A549 (cell line): ENCODE results near the gene DLX1. TPM values are rescaled to one million over a fixed set of nuclear protein-coding genes. Genes with fewer than 3 reads are reported as not detected.

Source experiments
- ATAC-seq, 2 experiments: fragments of 200-7000 bp in 1 of 2; fragments of >200 bp in 1 of 2; cut with Nextera tagmentation in 1 of 2; cut with Tn5 transposase in 1 of 2; 3 replicates each; pipeline versions ENCODE4 v1.8.0 to v1.9.1; 2018 to 2020; ENCODE audit warnings: mild to moderate bottlenecking in 1 of 2, moderate library complexity in 1 of 2
- CTCF ChIA-PET: fragments of 300-600 bp; sonication (Branson Sonifier 250); formaldehyde crosslinking; extraction: SDS; loops from one replicate; lab custom pipeline; 2021; ENCODE audit warnings: antibody characterized with exemption, inconsistent platforms; lab: Yijun Ruan, JAX
- POLR2A ChIA-PET: fragments of 350-600 bp; formaldehyde crosslinking; extraction: SDS; loops from one replicate; lab custom pipeline; 2021; ENCODE audit warnings: antibody characterized with exemption, inconsistent platforms; lab: Yijun Ruan, JAX
- DNase-seq, 2 experiments: peaks; one replicate each; pipeline versions ENCODE4 v3.0.0 to v3.0.0-alpha.2; 2011 to 2016; ENCODE audit warnings: low read depth in 1 of 2, low spot score in 1 of 2
- FAIRE-seq: peaks from 2 replicates; lab custom pipeline; 2011; peaks lifted over from hg19 to GRCh38; lab: Jason Lieb, UNC
- H3K27ac ChIP-seq, 2 experiments: fragments of >200 bp; sonication (Bioruptor Twin); formaldehyde crosslinking; 3 replicates each; pipeline ENCODE4 v1.5.1; 2016 to 2017
- H3K4me1 ChIP-seq: fragments of >200 bp; sonication (Bioruptor Twin); formaldehyde crosslinking; 3 replicates; pipeline ENCODE4 v1.6.1; 2016
- H3K4me2 ChIP-seq: fragments of >200 bp; sonication (Bioruptor Twin); formaldehyde crosslinking; 3 replicates; pipeline ENCODE4 v1.6.1; 2016
- H3K4me3 ChIP-seq: fragments of >200 bp; sonication (Bioruptor Twin); formaldehyde crosslinking; 3 replicates; pipeline ENCODE4 v1.5.1; 2016
- H3K9me3 ChIP-seq: fragments of >200 bp; sonication (Bioruptor Twin); formaldehyde crosslinking; 3 replicates; pipeline ENCODE4 v1.6.1; 2016
- BHLHE40 ChIP-seq: IDR thresholded peaks from 2 replicates; pipeline ENCODE4 v1.6.1; 2012; ENCODE audit warnings: low read depth, low read length, inconsistent platforms
- CHD2 ChIP-seq: fragments of 150-350 bp; IDR thresholded peaks from 2 replicates; pipeline ENCODE4 v1.6.1; 2014; ENCODE audit warnings: low read length; ENCODE audit not compliant: partially characterized antibody
- CHD4 ChIP-seq: fragments of 200-600 bp; sonication (generic); IDR thresholded peaks from 2 replicates; pipeline ENCODE4 v1.6.1; 2016; ENCODE audit warnings: antibody characterized with exemption, mild to moderate bottlenecking, borderline replicate concordance
- EHMT2 ChIP-seq: fragments of 200-600 bp; sonication (generic); IDR thresholded peaks from 2 replicates; pipeline ENCODE4 v1.6.1; 2016; ENCODE audit warnings: antibody characterized with exemption, low read depth, mild to moderate bottlenecking, moderate library complexity
- ELK1 ChIP-seq: fragments of 150-350 bp; IDR thresholded peaks from 2 replicates; pipeline ENCODE4 v1.6.1; 2014; ENCODE audit warnings: low read depth, mild to moderate bottlenecking, low read length
- ESRRA ChIP-seq: fragments of 150-350 bp; IDR thresholded peaks from 2 replicates; pipeline ENCODE4 v1.6.1; 2014; ENCODE audit warnings: mild to moderate bottlenecking, low read length, borderline replicate concordance
- GATA3 ChIP-seq: IDR thresholded peaks from 2 replicates; pipeline ENCODE4 v1.6.1; 2012; ENCODE audit warnings: borderline replicate concordance
- HDAC2 ChIP-seq: fragments of 200-600 bp; sonication (generic); IDR thresholded peaks from 2 replicates; pipeline ENCODE4 v1.6.1; 2016
- HMGXB4 ChIP-seq: fragments of 250-450 bp; sonication (Bioruptor Pico); IDR thresholded peaks from 2 replicates; pipeline ENCODE4 v1.5.0; 2021; ENCODE audit warnings: mild to moderate bottlenecking, moderate library complexity, borderline replicate concordance
- HOXA7 ChIP-seq: fragments of 250-450 bp; sonication (Bioruptor Pico); IDR thresholded peaks from 2 replicates; pipeline ENCODE4 v1.5.0; 2020; ENCODE audit warnings: mild to moderate bottlenecking, moderate library complexity
- HOXB13 ChIP-seq: fragments of 250-450 bp; sonication (Bioruptor Pico); IDR thresholded peaks from 2 replicates; pipeline ENCODE4 v1.5.0; 2020; ENCODE audit warnings: low read depth, mild to moderate bottlenecking, moderate library complexity
- KDM1A ChIP-seq: fragments of 200-600 bp; sonication (generic); IDR thresholded peaks from 2 replicates; pipeline ENCODE4 v1.6.1; 2016; ENCODE audit warnings: low read depth, mild to moderate bottlenecking
- MAFK ChIP-seq: fragments of 450-650 bp; IDR thresholded peaks from 2 replicates; pipeline ENCODE4 v1.6.1; 2014; ENCODE audit not compliant: partially characterized antibody
- MAZ ChIP-seq: fragments of 150-350 bp; IDR thresholded peaks from 2 replicates; pipeline ENCODE4 v1.6.1; 2014; ENCODE audit warnings: antibody characterized with exemption, low read depth, low read length, borderline replicate concordance
- MYC ChIP-seq: IDR thresholded peaks from 2 replicates; pipeline ENCODE4 v1.6.1; 2012; ENCODE audit warnings: mild to moderate bottlenecking, inconsistent platforms, low read length, improper control_type of control experiment, borderline replicate concordance
- NPAS2 ChIP-seq: fragments of 250-450 bp; sonication (Bioruptor Pico); IDR thresholded peaks from 2 replicates; pipeline ENCODE4 v1.8.0; 2022; ENCODE audit warnings: mild to moderate bottlenecking, moderate library complexity, borderline replicate concordance
- PBX3 ChIP-seq: IDR thresholded peaks from 2 replicates; pipeline ENCODE4 v1.6.1; 2012
- POLR2A ChIP-seq: IDR thresholded peaks from 2 replicates; pipeline ENCODE4 v1.6.1; 2012; ENCODE audit warnings: mild to moderate bottlenecking, low read length
- POLR2AphosphoS2 ChIP-seq: conservative IDR thresholded peaks from 2 replicates; pipeline ENCODE4 v1.6.1; 2012; ENCODE audit warnings: low read length, improper control_type of control experiment, inconsistent platforms
- RAD21 ChIP-seq, 2 experiments: fragments of >200 bp in 1 of 2; sonication (Bioruptor Twin) in 1 of 2; formaldehyde crosslinking in 1 of 2; IDR thresholded peaks in 1 of 2; conservative IDR thresholded peaks in 1 of 2; 2 replicates in 1 of 2; 3 replicates in 1 of 2; pipeline ENCODE4 v1.6.1; 2012 to 2018; ENCODE audit warnings: inconsistent platforms in 1 of 2
- RARB ChIP-seq: fragments of 250-450 bp; sonication (Bioruptor Pico); IDR thresholded peaks from 2 replicates; pipeline ENCODE4 v1.8.0; 2021; ENCODE audit warnings: mild to moderate bottlenecking, moderate library complexity
- RCOR1 ChIP-seq: fragments of 150-350 bp; IDR thresholded peaks from 2 replicates; pipeline ENCODE4 v1.6.1; 2014; ENCODE audit warnings: antibody characterized with exemption, low read length, low read depth
- SMC3 ChIP-seq: fragments of >200 bp; sonication (Bioruptor Twin); formaldehyde crosslinking; IDR thresholded peaks from 3 replicates; pipeline ENCODE4 v1.6.1; 2018; ENCODE audit warnings: inconsistent platforms
- TFCP2L1 ChIP-seq: fragments of 250-450 bp; sonication (Bioruptor Pico); IDR thresholded peaks from 2 replicates; pipeline ENCODE4 v1.5.0; 2021; ENCODE audit warnings: mild to moderate bottlenecking
- TP53 ChIP-seq: fragments of 250-450 bp; sonication (Bioruptor Pico); IDR thresholded peaks from 2 replicates; pipeline ENCODE4 v1.5.0; 2021; ENCODE audit warnings: mild to moderate bottlenecking, moderate library complexity
- USF2 ChIP-seq: fragments of 450-650 bp; IDR thresholded peaks from 2 replicates; pipeline ENCODE4 v1.6.1; 2014; ENCODE audit warnings: antibody characterized with exemption
- ZNF302 ChIP-seq: fragments of 250-450 bp; sonication (Bioruptor Pico); IDR thresholded peaks from 2 replicates; pipeline ENCODE4 v1.9.0; 2021; ENCODE audit warnings: inconsistent platforms, mild to moderate bottlenecking, moderate library complexity
- WGBS: methylation state at CpG from one replicate; pipeline ENCODE4 v1.1.6; 2017; ENCODE audit errors: missing lambda C conversion rate; 5-methylcytosine and 5-hydroxymethylcytosine counted together
- polyA plus RNA-seq, 4 experiments: library from polyadenylated mRNA; depleted of rRNA in 3 of 4; stranded (reverse); fragments of >200 nt; fragmentation: RNase III in 1 of 4; extraction: RNeasy Plus Mini Kit Qiagen cat#74134 plus additional on column Dnase treatment in 1 of 4; gene quantifications; 2 replicates in 3 of 4; 3 replicates in 1 of 4; pipeline ENCODE4 v1.2.3, GENCODE V29; 2011 to 2017
- TF ChIP-seq, protein P1 (sequence below): IDR thresholded peaks from 2 replicates; pipeline ENCODE4 v1.6.1; 2012
- TF ChIP-seq, protein P2 (sequence below): fragments of 250-450 bp; sonication (Bioruptor Pico); IDR thresholded peaks from 2 replicates; pipeline ENCODE4 v1.5.0; 2020; ENCODE audit warnings: low read depth, mild to moderate bottlenecking, moderate library complexity

Gene DLX1
- polyA plus RNA-seq, 2 of the 4 experiments (the other 2 are of a cell fraction), result 1.1 to 2.5 TPM

GRCh38 chr2:172056293-172056692 is 29.0 kb upstream of the DLX1 start:
- no peaks in the 10 kb centered on the region for H3K9me3 ChIP-seq
- H3K4me3 ChIP-seq, result no peak overlapping the region
- 54% methylated on average over 2 of the region's 2 CpGs for whole genome bisulfite sequencing
- ChIA-PET CTCF (interaction anchor here (0.8 kb wide), 1 partner anchor 47 kb away, joined by 3 read pairs; no protein-coding TSS in a partner anchor), POLR2A (interaction anchor here (0.6 to 2.3 kb wide), 2 partner anchors 11 to 28 kb away, joined by 6 read pairs; partner anchors contain the start of gene DLX1)
- H3K4me2 ChIP-seq, result no peak overlapping the region
- DNase-seq (no peak), FAIRE-seq (no peak), ATAC-seq (no peak)
- no peak for TF ChIP-seq HOXB13
- TF ChIP-seq NPAS2, result no peak
- no peak for TF ChIP-seq EHMT2
- no peak for TF ChIP-seq TP53 (CRISPR knock-in tag)
- TF ChIP-seq POLR2AphosphoS2, result no peak
- no peak for TF ChIP-seq HDAC2
- TF ChIP-seq PBX3, result no peak
- TF ChIP-seq RARB (CRISPR knock-in tag), result no peak
- no peak for TF ChIP-seq CHD4
- no peak for TF ChIP-seq CHD2
- TF ChIP-seq, protein P1, sequence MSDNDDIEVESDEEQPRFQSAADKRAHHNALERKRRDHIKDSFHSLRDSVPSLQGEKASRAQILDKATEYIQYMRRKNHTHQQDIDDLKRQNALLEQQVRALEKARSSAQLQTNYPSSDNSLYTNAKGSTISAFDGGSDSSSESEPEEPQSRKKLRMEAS, result no peak
- TF ChIP-seq MYC, result no peak
- no peak for TF ChIP-seq HMGXB4 (CRISPR knock-in tag)
- no peak for TF ChIP-seq ELK1
- no peak for TF ChIP-seq ZNF302 (CRISPR knock-in tag)
- no peak for TF ChIP-seq KDM1A
- TF ChIP-seq RCOR1, result no peak
- TF ChIP-seq HOXA7 (CRISPR knock-in tag), result no peak
- TF ChIP-seq RAD21 (conservative IDR thresholded peaks at IDR 0.05 in 1 of 2, IDR thresholded peaks at IDR 0.05 in 1 of 2), result no peak
- TF ChIP-seq SMC3, result no peak
- peaks cover 7% of the 10 kb centered on the region; the same call in 2 of the 3 replicates for H3K4me1 ChIP-seq
- no peak overlapping the region for H3K27ac ChIP-seq

GRCh38 chr2:172058660-172059059 is 26.6 kb upstream of the DLX1 start:
- ChIA-PET CTCF (no interaction called here), POLR2A (no interaction called here)
- FAIRE-seq (no peak), DNase-seq (no peak)
- H3K27ac ChIP-seq, result no peak overlapping the region
- TF ChIP-seq RAD21 (conservative IDR thresholded peaks at IDR 0.05 in 1 of 2, IDR thresholded peaks at IDR 0.05 in 1 of 2) (no peak), HMGXB4 (CRISPR knock-in tag) (no peak), GATA3 (no peak), POLR2AphosphoS2 (no peak), USF2 (no peak), ZNF302 (CRISPR knock-in tag) (no peak), ESRRA (no peak), KDM1A (no peak), HOXB13 (no peak), POLR2A (no peak), MAFK (no peak), TFCP2L1 (no peak), BHLHE40 (no peak), PBX3 (no peak), MAZ (no peak)
- TF ChIP-seq, protein P2, sequence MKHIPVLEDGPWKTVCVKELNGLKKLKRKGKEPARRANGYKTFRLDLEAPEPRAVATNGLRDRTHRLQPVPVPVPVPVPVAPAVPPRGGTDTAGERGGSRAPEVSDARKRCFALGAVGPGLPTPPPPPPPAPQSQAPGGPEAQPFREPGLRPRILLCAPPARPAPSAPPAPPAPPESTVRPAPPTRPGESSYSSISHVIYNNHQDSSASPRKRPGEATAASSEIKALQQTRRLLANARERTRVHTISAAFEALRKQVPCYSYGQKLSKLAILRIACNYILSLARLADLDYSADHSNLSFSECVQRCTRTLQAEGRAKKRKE (CRISPR knock-in tag), result no peak
- TF ChIP-seq, all 56 proteins: peak for 0
- H3K9me3 ChIP-seq, result no peaks in the 10 kb centered on the region
- no peaks in the 10 kb centered on the region for H3K4me1 ChIP-seq
- WGBS, result 80% methylated on average over 5 of the region's 5 CpGs
- H3K4me2 ChIP-seq, result no peak overlapping the region
- no peak for ATAC-seq
- no peak overlapping the region for H3K4me3 ChIP-seq
